Thoracic aorta (tissue), 2 donors: Measurements from ENCODE around the gene RAET1E. TPM values are rescaled to one million over a fixed set of nuclear protein-coding genes. Genes with fewer than 3 reads are reported as not detected.
"Not testable (repeated sequence)": the region's sequence is repeated elsewhere in the genome, so short reads cannot be mapped to it uniquely, and the experiment has no call there.

ENCODE experiments used
- ATAC-seq: fragments of 150-250 bp; one replicate; pipeline ENCODE4 v1.8.0; 2017; ENCODE audit warnings: low read depth; ENCODE audit not compliant: insufficient number of reproducible peaks, low FRiP score
- DNase-seq: peaks from one replicate; pipeline ENCODE4 v3.0.0-alpha.2; 2020; ENCODE audit warnings: low spot score
- H3K27ac ChIP-seq, 2 donors: fragments of 200-600 bp; sonication (generic); 1 replicate in 1 of 2; 2 replicates in 1 of 2; pipeline ENCODE4 v1.5.1; 2016; ENCODE audit warnings: mild to moderate bottlenecking in 2 of 2, moderate library complexity in 2 of 2
- H3K27me3 ChIP-seq: fragments of 200-600 bp; sonication (generic); replicated peaks from 2 replicates; pipeline ENCODE4 v1.6.0; 2016; ENCODE audit warnings: mild to moderate bottlenecking; ENCODE audit not compliant: insufficient read depth
- H3K36me3 ChIP-seq: fragments of 200-600 bp; sonication (generic); one replicate; pipeline ENCODE4 v1.5.1; 2016
- H3K4me1 ChIP-seq, 2 donors: fragments of 200-600 bp; sonication (generic); 1 replicate in 1 of 2; 2 replicates in 1 of 2; pipeline versions ENCODE4 v1.5.1 to v1.6.0; 2016; ENCODE audit warnings: low read depth in 2 of 2, mild to moderate bottlenecking in 1 of 2; ENCODE audit not compliant: control insufficient read depth in 1 of 2
- H3K4me3 ChIP-seq: fragments of 200-600 bp; sonication (generic); 2 replicates; pipeline ENCODE4 v1.5.1; 2016; ENCODE audit warnings: mild to moderate bottlenecking
- H3K9me3 ChIP-seq: fragments of 200-600 bp; sonication (generic); 2 replicates; pipeline ENCODE4 v1.5.1; 2016
- CTCF ChIP-seq: fragments of 200-600 bp; sonication (generic); IDR thresholded peaks from one replicate; pipeline ENCODE4 v1.5.1; 2019; ENCODE audit warnings: antibody characterized with exemption
- total RNA-seq, 2 donors: library from RNA; depleted of rRNA; stranded (reverse); fragments of >200 nt; gene quantifications; one replicate each; pipeline versions ENCODE4 v1.1.0 to v1.2.3, GENCODE V29; 2016

The RAET1E gene
- total RNA-seq, 2 donors from 2014 or later, result not detected

- no peaks in the 10 kb centered on the region for H3K36me3 ChIP-seq
- H3K9me3 ChIP-seq, result no peaks in the 10 kb centered on the region
- no peak overlapping the region for H3K4me3 ChIP-seq
- peak overlapping the region; percentile 42 to 73 for H3K27ac ChIP-seq
- TF ChIP-seq CTCF, result no peak
- no peak for DNase-seq
- no peaks in the 10 kb centered on the region for H3K27me3 ChIP-seq
- peaks cover 19 to 34% of the 10 kb centered on the region in 2 donors for H3K4me1 ChIP-seq
- ATAC-seq, result no peak
Measured at GRCh38 chr6:149896491-149896890, 1.4 kb downstream of the RAET1E start.

- no peaks in the 10 kb centered on the region for H3K36me3 ChIP-seq
- H3K4me3 ChIP-seq, result no peak overlapping the region
- H3K9me3 ChIP-seq, result no peaks in the 10 kb centered on the region
- H3K27ac ChIP-seq, result peak overlapping the region in 1 of 2 donors; percentile 73
- DNase-seq, result peak; percentile 24
- TF ChIP-seq CTCF, result no peak
- no peak for ATAC-seq
- H3K4me1 ChIP-seq, result peaks cover 19 to 34% of the 10 kb centered on the region in 2 donors
- no peaks in the 10 kb centered on the region for H3K27me3 ChIP-seq
Measured at GRCh38 chr6:149895833-149896271, 2.1 kb downstream of the RAET1E start.

GRCh38 chr6:149895048-149895590, 2.8 kb downstream of the RAET1E start:
- H3K27ac ChIP-seq, result peak overlapping the region in 1 of 2 donors; percentile 73
- no peak for DNase-seq
- no peak for TF ChIP-seq CTCF
- no peak for ATAC-seq
- H3K4me3 ChIP-seq, result no peak overlapping the region
- peaks cover 19 to 34% of the 10 kb centered on the region in 2 donors for H3K4me1 ChIP-seq
- no peaks in the 10 kb centered on the region for H3K9me3 ChIP-seq
- no peaks in the 10 kb centered on the region for H3K36me3 ChIP-seq
- no peaks in the 10 kb centered on the region for H3K27me3 ChIP-seq

- not testable (repeated sequence) for H3K4me3 ChIP-seq, ATAC-seq, DNase-seq, H3K36me3 ChIP-seq, H3K27ac ChIP-seq, H3K9me3 ChIP-seq, H3K27me3 ChIP-seq
- H3K4me1 ChIP-seq, result peaks cover 15 to 24% of the 10 kb centered on the region in 2 donors
Measured at GRCh38 chr6:149891864-149892263, 6.0 kb downstream of the RAET1E start.

GRCh38 chr6:149891259-149891658, 6.7 kb downstream of the RAET1E start:
- peaks cover 9 to 18% of the 10 kb centered on the region in 2 donors for H3K4me1 ChIP-seq
- H3K4me3 ChIP-seq, result no peak overlapping the region
- H3K27me3 ChIP-seq, result no peaks in the 10 kb centered on the region
- no peak for TF ChIP-seq CTCF
- no peaks in the 10 kb centered on the region for H3K9me3 ChIP-seq
- H3K27ac ChIP-seq, result no peak overlapping the region
- no peak for ATAC-seq
- H3K36me3 ChIP-seq, result no peaks in the 10 kb centered on the region
- DNase-seq, result no peak

GRCh38 chr6:149890629-149891045, 7.3 kb downstream of the RAET1E start:
- Histone ChIP-seq H3K27me3 (no peaks in the 10 kb centered on the region), H3K4me3 (no peak overlapping the region), H3K36me3 (no peaks in the 10 kb centered on the region), H3K27ac (no peak overlapping the region), H3K4me1 (peaks cover 5 to 12% of the 10 kb centered on the region in 2 donors), H3K9me3 (no peaks in the 10 kb centered on the region)
- DNase-seq (no peak), ATAC-seq (no peak)
- TF ChIP-seq CTCF, result no peak
